ENCODE measurements around the gene HSD17B1. TPM values are rescaled to one million over a fixed set of nuclear protein-coding genes. Genes with fewer than 3 reads are reported as not detected.

The HSD17B1 gene
- total and polyA plus RNA-seq, 2 of the 4 experiments (the other 2 are of a cell fraction), result 0.72 to 1.4 TPM

DNA sequence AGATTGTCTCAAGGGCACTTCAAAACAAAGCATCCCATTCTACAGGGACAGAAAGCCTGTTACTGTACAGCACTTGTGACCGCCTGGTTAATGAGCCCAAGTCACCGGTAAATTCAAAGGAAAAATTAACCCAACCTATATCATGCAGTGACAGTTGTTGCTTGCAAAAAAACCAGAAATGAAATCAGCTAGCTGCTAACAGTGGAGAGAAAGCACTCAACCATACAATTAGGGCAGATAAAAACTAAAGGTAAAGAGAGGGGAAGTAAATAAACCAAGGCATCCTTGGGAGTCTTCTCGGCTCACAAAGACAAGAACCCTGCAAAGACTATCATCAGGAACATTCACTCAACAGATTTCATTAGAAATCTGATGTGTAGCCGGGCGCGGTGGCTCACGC lies 50.6 kb downstream of the HSD17B1 start:
- Histone ChIP-seq H3K27ac (ENCODE audit: insufficient read depth, low read length) (no peak overlapping the region), H3K9me3 (ENCODE audit: control insufficient read depth, insufficient read depth, low read length) (no peaks in the 10 kb centered on the region), H3K18ac (ENCODE audit: low read depth, low read length) (no peak overlapping the region), H3K27me3 (ENCODE audit: control insufficient read depth, insufficient read depth, low read length) (no peaks in the 10 kb centered on the region), H3K4me3 (ENCODE audit: insufficient read depth, low read depth, low read length) (no peak overlapping the region), H2BK5ac (ENCODE audit: low read depth, low read length, poor library complexity, severe bottlenecking) (no peak overlapping the region), H3K9ac (ENCODE audit: low read depth, low read length) (no peak overlapping the region), H2AFZ (replicated peaks; ENCODE audit: low read length, poor library complexity) (no peak overlapping the region), H3K4me1 (ENCODE audit: control insufficient read depth, insufficient read depth, low read length) (no peaks in the 10 kb centered on the region), H3K56ac (ENCODE audit: extremely low read depth, insufficient read depth, low read length) (no peak overlapping the region), H3K79me1 (ENCODE audit: low read depth in 1 of 2, low read length in 2 of 2) (peaks cover 17 to 75% of the 10 kb centered on the region in 2 experiments), H2BK20ac (ENCODE audit: low read depth, low read length) (no peak overlapping the region), H2AK5ac (ENCODE audit: low read depth, low read length) (no peak overlapping the region), H4K5ac (ENCODE audit: low read depth, low read length) (no peak overlapping the region), H2BK15ac (ENCODE audit: low read depth, low read length) (no peak overlapping the region), H3K4ac (ENCODE audit: low read depth, low read length) (no peak overlapping the region), H2AK9ac (replicated peaks; ENCODE audit: low read depth, low read length, poor library complexity) (no peak overlapping the region), H4K8ac (ENCODE audit: low read depth in 2 of 2, low read length in 2 of 2) (no peak overlapping the region), H4K20me1 (ENCODE audit: insufficient read depth, low read length) (peaks cover 67% of the 10 kb centered on the region), H3K36me3 (ENCODE audit: control insufficient read depth, insufficient read depth, low read length) (peaks cover 5% of the 10 kb centered on the region), H3K9me1 (ENCODE audit: insufficient read depth, low read length) (peaks cover 7% of the 10 kb centered on the region), H3K23ac (ENCODE audit: low read depth, low read length) (no peak overlapping the region), H3K14ac (replicated peaks; ENCODE audit: low read depth, low read length) (no peak overlapping the region), H4K91ac (ENCODE audit: insufficient read depth, low read depth, low read length) (no peak overlapping the region), H3K4me2 (ENCODE audit: low read depth, low read length) (no peak overlapping the region), H2BK120ac (ENCODE audit: low read depth, low read length) (no peak overlapping the region)
- intact Hi-C loops (cut with micrococcal nuclease), result no loop called here
- dilution Hi-C loops (cut with HindIII; ENCODE audit: low sequenced_read_pairs, unreplicated experiment), result no loop called here
- POLR2A ChIA-PET (ENCODE audit: unreplicated experiment), result no interaction called here
- no peak for DNase-seq
- in situ Hi-C loops (cut with MboI; ENCODE audit: low sequenced_read_pairs), result no loop called here
- no CpG with 5 or more reads among the region's 7 CpGs for WGBS, 2 experiments (ENCODE audit: extremely low coverage in 2 of 2, insufficient read length in 1 of 2)
- no TSS peak for BruUV-seq (replicated peaks)
- CTCF ChIA-PET, result no interaction called here
- no peak for ATAC-seq (ENCODE audit: low read depth)
- TF ChIP-seq RFX5 (IDR thresholded peaks at IDR 0.05; ENCODE audit: low read depth, low read length) (no peak), USF2 (IDR thresholded peaks at IDR 0.05; ENCODE audit: low read depth, low read length) (no peak), MAZ (IDR thresholded peaks at IDR 0.05; ENCODE audit: borderline replicate concordance, low read depth, low read length) (no peak), SMC3 (IDR thresholded peaks at IDR 0.05; ENCODE audit: low read depth, low read length) (no peak), BHLHE40 (IDR thresholded peaks at IDR 0.05; ENCODE audit: low read depth, low read length) (no peak), CEBPB (IDR thresholded peaks at IDR 0.05; ENCODE audit: low read depth, low read length) (no peak)

Small RNAs within 50 kb of the gene (microRNA-seq; reads per million reads assigned to microRNA genes)
- 3.3 reads per million for gene MIR5010 (ENCODE audit: unreplicated experiment)

Other genes with a start within 250 kb of the HSD17B1 start
- 61.9 and 66.3 TPM in 2 replicates for gene STAT3, start 164.5 kb upstream of the HSD17B1 start, total RNA-seq (2012; rRNA removed)
- gene STAT3, start 164.5 kb upstream of the HSD17B1 start, polyA plus RNA-seq (2012; rRNA removed), result 47.2 and 48.0 TPM in 2 replicates
- gene CAVIN1, start 129.7 kb upstream of the HSD17B1 start, total RNA-seq (2012; rRNA removed), result 556 and 644 TPM in 2 replicates
- gene CAVIN1, start 129.7 kb upstream of the HSD17B1 start, polyA plus RNA-seq (2012; rRNA removed), result 491 and 533 TPM in 2 replicates
- gene ATP6V0A1, start 94.0 kb upstream of the HSD17B1 start, total RNA-seq (2012; rRNA removed), result 18.8 and 23.6 TPM in 2 replicates
- 34.0 and 36.2 TPM in 2 replicates for gene ATP6V0A1, start 94.0 kb upstream of the HSD17B1 start, polyA plus RNA-seq (2012; rRNA removed)
- gene NAGLU, start 16.7 kb upstream of the HSD17B1 start, total RNA-seq (2012; rRNA removed), result 6.5 and 7.5 TPM in 2 replicates
- 29.2 TPM in 2 replicates for gene NAGLU, start 16.7 kb upstream of the HSD17B1 start, polyA plus RNA-seq (2012; rRNA removed)
- 9.7 and 10.6 TPM in 2 replicates for gene COASY, start 9.2 kb downstream of the HSD17B1 start, total RNA-seq (2012; rRNA removed)
- 44.0 and 46.6 TPM in 2 replicates for gene COASY, start 9.2 kb downstream of the HSD17B1 start, polyA plus RNA-seq (2012; rRNA removed)
- gene MLX, start 14.2 kb downstream of the HSD17B1 start, total RNA-seq (2012; rRNA removed), result 37.5 and 37.8 TPM in 2 replicates
- gene MLX, start 14.2 kb downstream of the HSD17B1 start, polyA plus RNA-seq (2012; rRNA removed), result 45.5 and 45.6 TPM in 2 replicates
- 5.6 and 8.9 TPM in 2 replicates for gene PSMC3IP, start 24.8 kb downstream of the HSD17B1 start, total RNA-seq (2012; rRNA removed)
- 9.8 and 11.1 TPM in 2 replicates for gene PSMC3IP, start 24.8 kb downstream of the HSD17B1 start, polyA plus RNA-seq (2012; rRNA removed)
- 44.1 and 47.2 TPM in 2 replicates for gene RETREG3, start 56.5 kb downstream of the HSD17B1 start, total RNA-seq (2012; rRNA removed)
- gene RETREG3, start 56.5 kb downstream of the HSD17B1 start, polyA plus RNA-seq (2012; rRNA removed), result 18.1 and 24.4 TPM in 2 replicates
- gene TUBG1, start 56.8 kb downstream of the HSD17B1 start, total RNA-seq (2012; rRNA removed), result 38.9 and 42.5 TPM in 2 replicates
- 93.8 and 94.5 TPM in 2 replicates for gene TUBG1, start 56.8 kb downstream of the HSD17B1 start, polyA plus RNA-seq (2012; rRNA removed)
- 3.3 and 3.6 TPM in 2 replicates for gene TUBG2, start 106.4 kb downstream of the HSD17B1 start, total RNA-seq (2012; rRNA removed)
- gene TUBG2, start 106.4 kb downstream of the HSD17B1 start, polyA plus RNA-seq (2012; rRNA removed), result 19.4 and 24.6 TPM in 2 replicates
- 2.5 and 2.9 TPM in 2 replicates for gene PLEKHH3, start 124.1 kb downstream of the HSD17B1 start, total RNA-seq (2012; rRNA removed)
- gene PLEKHH3, start 124.1 kb downstream of the HSD17B1 start, polyA plus RNA-seq (2012; rRNA removed), result 10.5 and 13.2 TPM in 2 replicates
- gene CCR10, start 128.9 kb downstream of the HSD17B1 start, total RNA-seq (2012; rRNA removed), result 0.36 and 0.56 TPM in 2 replicates
- 2.4 and 3.0 TPM in 2 replicates for gene CCR10, start 128.9 kb downstream of the HSD17B1 start, polyA plus RNA-seq (2012; rRNA removed)
- 10.6 and 12.2 TPM in 2 replicates for gene CNTNAP1, start 129.6 kb downstream of the HSD17B1 start, total RNA-seq (2012; rRNA removed)
- 72.2 and 77.0 TPM in 2 replicates for gene CNTNAP1, start 129.6 kb downstream of the HSD17B1 start, polyA plus RNA-seq (2012; rRNA removed)
- gene EZH1, start 192.1 kb downstream of the HSD17B1 start, total RNA-seq (2012; rRNA removed), result 17.6 and 18.6 TPM in 2 replicates
- 21.1 and 27.3 TPM in 2 replicates for gene EZH1, start 192.1 kb downstream of the HSD17B1 start, polyA plus RNA-seq (2012; rRNA removed)
- gene RAMP2, start 208.3 kb downstream of the HSD17B1 start, total RNA-seq (2012; rRNA removed), result 0.18 and 0.28 TPM in 2 replicates
- 1.6 and 2.5 TPM in 2 replicates for gene RAMP2, start 208.3 kb downstream of the HSD17B1 start, polyA plus RNA-seq (2012; rRNA removed)
- 71.3 and 78.3 TPM in 2 replicates for gene VPS25, start 220.5 kb downstream of the HSD17B1 start, total RNA-seq (2012; rRNA removed)
- 127 and 130 TPM in 2 replicates for gene VPS25, start 220.5 kb downstream of the HSD17B1 start, polyA plus RNA-seq (2012; rRNA removed)
- 1.3 and 1.9 TPM in 2 replicates for gene WNK4, start 227.7 kb downstream of the HSD17B1 start, total RNA-seq (2012; rRNA removed)
- gene WNK4, start 227.7 kb downstream of the HSD17B1 start, polyA plus RNA-seq (2012; rRNA removed), result 15.1 and 16.2 TPM in 2 replicates
- 50.5 and 78.1 TPM in 2 replicates for gene COA3, start 245.8 kb downstream of the HSD17B1 start, total RNA-seq (2012; rRNA removed)
- 66.8 and 75.9 TPM in 2 replicates for gene COA3, start 245.8 kb downstream of the HSD17B1 start, polyA plus RNA-seq (2012; rRNA removed)
- gene CNTD1, start 245.9 kb downstream of the HSD17B1 start, total RNA-seq (2012; rRNA removed), result not detected in 2 replicates
- gene CNTD1, start 245.9 kb downstream of the HSD17B1 start, polyA plus RNA-seq (2012; rRNA removed), result not detected in 2 replicates

Data from IMR-90 (cell line).